Stimulated activated CD8-positive, alpha-beta memory T cell treated with anti-CD3 and anti-CD28 coated beads, Interleukin-4, amount 100 ng/mL, for 48 hours (primary cell): ENCODE data around the gene TRAF3IP3.

Experiments
- DNase-seq: peaks from one replicate; pipeline ENCODE4 v3.0.0-alpha.2; 2020

TRAF3IP3 gene

DNA sequence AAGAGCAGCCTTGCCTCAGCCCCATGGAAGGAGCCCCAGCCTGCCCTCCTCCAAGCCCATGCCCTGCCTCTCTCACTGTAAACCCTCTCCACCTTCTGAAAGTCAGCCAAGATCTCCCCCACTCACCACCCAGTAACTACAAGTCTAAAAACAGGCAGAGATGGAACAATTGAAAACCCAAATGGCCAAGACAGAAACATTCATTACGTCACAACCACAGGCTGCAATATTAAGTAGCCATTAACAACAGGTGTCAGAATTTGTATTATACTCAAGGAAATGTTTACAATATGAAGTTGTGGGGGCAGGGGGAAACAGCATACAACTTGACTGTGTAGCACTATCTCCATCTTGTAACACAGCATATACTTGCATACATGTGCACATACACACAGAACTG, 47.7 kb downstream of the TRAF3IP3 start:
- no peak for DNase-seq

DNA sequence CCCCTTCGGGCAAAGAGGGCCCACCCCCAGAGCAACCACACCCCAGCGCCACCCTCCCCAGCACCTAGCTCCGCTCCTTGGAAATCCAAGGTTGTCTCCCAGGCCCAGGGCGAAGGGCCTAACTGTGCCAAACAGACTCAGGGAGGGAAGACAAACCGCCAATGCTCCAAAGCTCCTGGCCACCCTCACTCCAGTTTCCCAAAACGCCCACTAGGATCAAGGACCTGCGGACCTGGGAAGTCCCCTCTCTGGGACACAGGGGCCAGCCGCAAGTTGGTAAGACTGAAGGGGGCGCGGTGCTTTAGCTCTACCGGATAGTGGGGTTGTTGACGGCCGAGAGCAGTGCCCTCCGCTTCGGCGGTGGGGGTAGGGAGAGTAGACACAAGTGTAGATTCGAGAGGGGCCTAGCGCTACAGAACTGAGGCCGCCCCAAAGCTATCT, 49.5 kb downstream of the TRAF3IP3 start:
- no peak for DNase-seq

DNA sequence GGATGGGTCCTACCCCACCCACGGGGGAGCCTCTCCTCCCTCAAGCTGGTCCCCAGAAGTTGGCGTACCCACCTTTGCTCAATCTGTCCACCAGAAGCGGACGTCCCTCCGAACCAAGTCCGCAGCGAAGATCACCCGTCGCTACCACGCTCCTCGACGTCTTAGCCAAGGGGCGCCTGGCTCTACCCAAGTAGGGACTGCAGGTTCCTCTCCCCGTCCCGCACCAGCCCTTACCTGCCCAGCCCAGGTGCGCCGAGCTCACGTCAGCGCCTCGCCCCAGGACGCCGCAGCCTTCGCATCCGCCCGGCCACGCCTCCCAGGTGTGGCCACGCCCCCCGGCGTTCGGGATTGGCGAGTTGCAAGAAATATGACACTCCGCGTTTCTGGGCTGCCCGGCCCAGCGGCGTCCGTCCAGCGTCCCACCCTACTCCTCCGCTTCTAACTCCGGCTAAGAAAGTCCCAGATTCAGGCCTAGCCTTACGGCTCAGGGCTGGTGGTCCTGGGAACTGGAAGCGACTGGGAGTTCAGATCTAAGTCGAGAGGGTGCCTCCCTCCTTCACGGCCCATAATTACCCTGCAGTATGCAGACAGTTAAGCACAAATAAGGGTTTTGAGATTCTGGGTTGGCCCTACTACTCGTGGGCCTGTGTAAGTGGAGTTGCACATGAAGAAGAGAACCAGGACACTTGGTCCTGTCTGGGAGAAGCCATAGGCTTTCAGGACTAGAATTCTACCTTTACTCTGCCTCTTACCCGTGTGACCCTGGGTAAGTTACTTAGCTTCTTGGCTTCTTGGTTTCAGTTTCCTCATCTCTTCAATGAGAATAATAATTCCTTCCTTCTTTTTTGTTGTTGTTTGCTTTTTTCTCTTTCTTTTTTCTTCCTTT, 50.3 kb downstream of the TRAF3IP3 start, which contains the start of gene IRF6:
IRF6 (minus strand) TSS at position 268 of the 886 bp plus-strand sequence. CDS start 4,729 bp downstream, outside the sequence.
- DNase-seq = peak; percentile 82

DNA sequence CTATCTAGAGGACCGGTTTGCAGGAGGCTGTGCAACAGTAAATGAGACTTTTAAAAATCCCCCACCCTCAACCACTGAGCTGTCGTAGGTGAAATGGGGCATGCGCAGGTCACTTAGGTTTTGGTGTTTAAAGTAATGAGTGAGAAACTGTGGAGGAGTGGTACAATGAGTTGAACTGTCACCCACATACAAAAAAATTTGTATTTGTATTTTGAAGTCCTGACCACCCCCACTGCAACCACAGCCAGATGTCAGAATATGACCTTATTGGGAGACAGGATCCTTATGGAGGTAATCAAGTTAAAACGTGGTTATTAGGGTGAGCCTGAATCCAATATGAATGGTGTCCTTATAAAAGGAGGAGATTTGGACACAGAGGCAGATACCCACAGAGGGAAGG, 51.7 kb downstream of the TRAF3IP3 start:
- no peak for DNase-seq

DNA sequence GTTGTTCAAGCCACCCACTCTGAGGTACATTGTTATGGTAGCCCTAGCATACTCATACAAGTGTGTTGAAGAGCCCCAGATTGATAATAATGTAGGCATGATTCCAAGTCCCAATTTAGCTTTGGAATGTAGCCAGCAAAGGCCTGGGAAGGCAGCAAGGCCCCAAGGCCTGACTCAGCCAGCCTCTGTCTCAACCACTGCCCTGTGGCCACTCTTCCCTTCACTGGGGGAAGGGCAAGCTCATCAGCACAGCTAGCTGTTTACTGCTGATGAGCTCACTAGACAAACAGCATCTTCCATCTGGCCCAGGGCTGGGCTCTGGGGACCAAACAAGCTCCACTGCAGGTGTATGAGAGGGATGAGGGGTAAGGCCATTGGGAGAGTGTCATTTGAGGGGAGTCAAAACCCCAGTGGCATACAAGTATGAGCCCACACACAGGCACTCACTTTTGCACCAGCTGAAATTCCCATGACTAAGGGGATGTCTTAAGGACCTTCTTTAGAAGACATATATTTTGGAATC, 52.3 kb downstream of the TRAF3IP3 start:
- DNase-seq = no peak

DNA sequence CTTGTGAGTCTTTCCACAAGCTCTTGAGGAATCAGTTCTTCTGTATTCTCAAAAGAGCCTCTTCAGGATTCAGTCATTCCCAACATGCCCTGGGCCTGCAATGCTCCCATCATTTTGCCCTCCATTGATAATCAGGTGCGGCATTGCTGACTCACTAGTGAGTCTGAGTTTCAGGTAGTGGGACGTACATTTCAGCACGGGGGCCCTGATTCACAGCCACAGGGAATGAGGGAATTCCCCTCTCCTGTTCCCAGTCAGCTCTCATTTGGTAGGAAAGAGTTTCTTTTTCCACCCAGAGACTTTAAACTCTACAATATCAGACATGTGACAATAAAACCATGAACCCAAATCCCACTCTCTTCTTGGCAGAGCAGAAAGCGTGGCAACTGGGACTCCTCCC, 53.8 kb downstream of the TRAF3IP3 start:
- no peak for DNase-seq

GRCh38 chr1:209810783-209811182, 54.9 kb downstream of the TRAF3IP3 start:
- no peak for DNase-seq

DNA sequence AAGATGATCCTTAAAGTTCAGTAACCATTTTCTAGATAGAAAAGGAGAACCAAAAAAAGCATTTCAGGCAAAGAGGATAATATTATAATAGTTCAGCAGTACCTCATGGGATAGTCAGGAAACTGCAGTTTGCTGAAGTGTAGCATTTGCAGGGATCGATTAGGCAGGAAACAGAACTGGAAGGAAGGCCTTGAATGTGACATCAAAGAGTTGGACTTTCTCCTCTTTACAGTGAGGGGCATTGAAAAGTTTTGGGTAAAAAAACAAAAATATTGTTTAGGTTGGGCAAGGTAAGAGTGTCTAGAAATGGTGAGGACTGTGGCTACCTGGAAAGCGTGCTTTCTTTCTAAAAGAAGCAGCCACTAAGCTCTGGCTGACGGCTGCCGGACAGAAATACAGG, 58.0 kb downstream of the TRAF3IP3 start:
- no peak for DNase-seq

GRCh38 chr1:209815490-209815889, 59.6 kb downstream of the TRAF3IP3 start:
- DNase-seq = no peak

GRCh38 chr1:209815931-209816341, 60.1 kb downstream of the TRAF3IP3 start:
- no peak for DNase-seq

DNA sequence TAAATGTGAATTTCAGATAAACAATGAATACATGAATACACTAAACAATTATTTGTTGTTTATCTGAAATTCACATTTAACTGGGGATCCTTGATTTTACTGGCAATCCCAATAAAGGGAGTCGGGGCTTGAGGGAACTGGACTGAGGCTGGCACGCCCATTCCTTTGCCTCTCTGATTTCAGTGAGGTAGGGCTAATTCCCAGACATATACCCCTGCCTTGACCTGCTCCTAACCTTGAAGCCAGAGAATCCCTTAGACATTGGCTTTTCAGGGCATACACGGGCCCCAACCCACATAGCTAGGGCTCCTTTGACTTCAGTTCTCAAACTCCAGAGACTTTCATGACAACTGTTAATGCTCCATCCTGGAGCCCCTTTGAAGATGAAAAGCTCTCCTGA, 61.1 kb downstream of the TRAF3IP3 start:
- DNase-seq = no peak

- DNase-seq = no peak
Observed at GRCh38 chr1:209817691-209818090, 61.8 kb downstream of the TRAF3IP3 start.

- DNase-seq = no peak
Observed at GRCh38 chr1:209819058-209819457, 63.2 kb downstream of the TRAF3IP3 start.

DNA sequence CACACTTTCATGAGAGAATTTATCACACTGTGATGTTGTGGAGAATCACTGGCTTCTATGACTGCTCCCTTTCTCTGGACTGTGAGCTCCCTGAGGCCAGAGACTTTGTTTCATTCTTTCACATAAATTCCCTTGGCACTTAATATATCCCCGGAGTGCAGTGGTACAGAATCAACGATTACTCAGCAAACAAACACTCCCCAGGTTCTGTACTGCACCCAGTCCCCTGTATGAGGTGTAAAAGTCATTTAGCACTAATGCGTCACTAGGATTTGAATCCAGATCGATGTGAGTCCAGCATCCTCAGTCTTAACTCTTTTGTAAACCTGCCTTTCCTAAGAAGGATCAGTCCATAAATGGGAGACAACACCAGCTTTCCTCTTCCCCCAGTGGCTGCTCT, 65.1 kb downstream of the TRAF3IP3 start:
- DNase-seq = no peak

GRCh38 chr1:209822706-209823105, 66.9 kb downstream of the TRAF3IP3 start:
- no peak for DNase-seq

DNA sequence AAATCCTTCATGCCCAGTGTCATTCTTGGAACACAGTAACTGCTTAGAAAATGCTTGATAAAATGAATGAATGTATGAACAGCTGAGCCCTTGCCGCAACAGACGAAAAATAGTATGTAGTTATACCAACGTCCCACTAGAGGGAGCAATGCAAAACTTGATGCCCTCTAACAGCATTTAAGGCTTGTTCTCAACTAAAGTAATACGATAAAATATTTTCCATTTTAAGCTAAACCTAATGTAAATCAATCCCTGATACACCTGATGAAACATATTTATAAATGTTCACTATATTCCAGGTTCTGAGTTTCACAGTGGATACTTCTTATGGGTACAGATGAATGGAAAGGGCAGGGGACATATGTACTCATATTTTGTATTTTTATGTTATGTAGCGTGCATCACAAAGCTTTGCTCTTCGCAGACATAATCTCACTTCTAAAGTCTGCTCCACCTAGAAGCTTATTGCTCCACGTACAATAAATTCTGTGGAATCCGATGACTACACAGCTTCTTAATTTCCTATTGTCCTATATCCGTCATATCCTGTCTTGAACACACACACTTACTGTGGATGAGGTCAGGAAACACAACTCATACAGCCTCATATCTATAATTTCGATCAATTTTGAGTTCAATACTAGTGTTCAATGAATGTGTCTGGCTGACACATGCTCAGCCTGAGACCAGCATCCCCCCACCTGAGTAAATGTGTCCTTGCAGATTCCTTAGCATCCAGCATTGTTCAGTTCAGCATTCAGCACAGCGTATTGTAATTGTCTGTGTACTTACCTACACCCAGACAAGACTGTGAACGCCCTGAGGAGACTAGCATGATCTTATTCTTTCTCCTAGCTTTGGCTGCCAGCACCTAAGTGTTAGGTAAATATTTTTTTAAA, 67.5 kb downstream of the TRAF3IP3 start:
- no peak for DNase-seq

DNA sequence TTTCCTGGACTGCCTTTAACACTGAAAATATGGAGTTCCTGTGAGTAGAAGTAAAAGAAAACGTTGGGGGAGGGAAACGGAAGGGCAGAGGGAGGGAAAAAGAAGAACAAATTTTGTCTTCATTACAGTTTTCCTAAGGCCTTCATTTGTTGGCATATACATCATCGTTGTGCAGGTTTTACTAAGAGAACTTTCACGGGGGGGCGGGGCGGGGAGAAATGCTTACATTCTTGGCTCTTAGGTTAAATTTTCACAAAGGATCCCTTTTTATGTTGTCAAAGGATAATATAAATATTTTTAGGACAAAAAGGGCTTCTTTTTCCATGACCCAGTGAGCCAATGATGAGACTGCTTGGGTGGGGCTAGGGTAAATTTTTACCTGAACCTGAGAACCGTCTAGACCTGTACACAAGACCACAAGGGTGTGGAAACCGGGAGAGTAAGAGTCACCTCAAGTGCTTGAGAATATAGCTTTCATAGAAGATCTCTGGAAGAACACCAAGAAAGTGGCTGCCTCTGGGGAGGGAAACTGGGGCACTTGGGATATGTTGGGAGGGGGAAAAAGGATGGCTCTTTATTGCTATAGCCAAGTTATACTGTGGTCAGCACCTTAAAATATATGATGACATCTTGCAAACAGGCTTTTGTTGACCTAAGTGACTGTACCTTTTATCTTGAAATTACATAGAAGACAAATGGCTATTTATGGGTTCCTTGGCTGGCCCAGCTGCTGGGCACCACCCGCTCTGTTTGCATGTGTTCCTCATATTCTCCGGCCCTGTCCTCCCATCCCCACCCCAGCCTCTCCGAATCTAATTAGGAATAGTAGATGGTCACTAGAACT, 70.0 kb downstream of the TRAF3IP3 start:
- no peak for DNase-seq

DNA sequence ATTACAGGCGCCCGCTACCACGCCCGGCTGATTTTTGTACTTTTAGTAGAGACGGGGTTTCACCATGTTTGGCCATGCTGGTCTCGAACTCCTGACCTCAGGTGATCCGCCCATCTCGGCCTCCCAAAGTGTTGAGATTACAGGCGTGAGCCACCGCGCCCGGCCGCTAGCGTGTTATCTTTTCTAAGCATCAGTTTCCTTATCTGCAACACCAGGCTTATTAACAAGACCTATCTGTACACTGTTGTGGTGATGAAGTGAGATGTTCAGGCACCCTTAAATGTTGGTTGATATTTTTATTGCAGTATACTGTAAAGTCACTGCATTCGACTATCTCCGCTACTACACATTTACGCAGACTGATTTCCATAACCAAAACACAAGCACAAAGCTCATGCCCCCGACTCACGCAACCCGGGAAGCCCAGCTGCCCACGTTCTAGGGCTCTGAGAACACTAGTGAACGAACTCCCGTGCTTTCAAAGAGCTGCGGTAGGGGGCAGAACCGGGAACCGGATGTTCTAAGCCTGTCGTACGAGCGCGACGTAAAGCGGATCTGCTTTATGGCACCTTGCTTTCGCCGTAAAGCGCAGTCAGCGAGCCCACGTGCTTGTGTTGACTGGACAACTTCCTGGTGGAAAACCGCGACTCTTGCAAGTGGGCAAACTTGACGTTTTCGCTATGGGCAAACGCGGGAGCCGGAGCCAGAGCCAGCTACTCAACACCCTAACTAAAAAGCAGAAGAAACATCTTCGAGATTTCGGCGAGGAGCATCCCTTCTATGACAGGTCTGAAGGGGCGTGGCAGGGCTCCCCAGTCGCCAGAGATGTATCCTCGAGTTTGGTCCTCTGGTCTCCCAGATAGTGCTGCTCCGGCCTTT, 71.8 kb downstream of the TRAF3IP3 start, which contains the start of gene UTP25:
UTP25 (plus strand) TSS at position 589 of the 879 bp plus-strand sequence; CDS start at position 681, 92 bp downstream.
- peak; percentile 96 for DNase-seq

DNA sequence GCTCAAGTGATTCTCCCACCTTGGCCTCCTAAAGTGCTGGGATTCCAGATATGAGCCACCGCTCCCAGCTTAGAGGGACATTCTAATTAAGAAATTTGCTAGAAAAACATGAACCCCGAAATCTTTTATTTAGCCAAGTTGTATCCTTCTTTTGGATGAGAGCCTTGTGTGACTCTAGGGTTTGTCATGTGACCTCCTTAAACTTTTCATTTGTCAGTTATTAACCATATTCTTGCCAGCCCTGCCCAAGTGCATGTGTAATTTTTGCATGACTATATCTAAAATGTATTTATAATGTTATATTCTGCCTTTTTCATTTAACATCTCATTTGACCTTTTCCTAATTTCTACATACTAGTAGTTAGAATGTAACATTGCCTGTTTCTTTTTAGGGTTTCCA, 73.9 kb downstream of the TRAF3IP3 start:
- no peak for DNase-seq

- DNase-seq = no peak
Observed at GRCh38 chr1:209830722-209831121, 74.9 kb downstream of the TRAF3IP3 start.

- no peak for DNase-seq
Observed at GRCh38 chr1:209831615-209832014, 75.8 kb downstream of the TRAF3IP3 start.
